K562 (cell line): Measurements from ENCODE around the gene CCDC33. TPM values are rescaled to one million over a fixed set of nuclear protein-coding genes. Genes with fewer than 3 reads are reported as not detected.

Experiments
- BRCA1 ChIP-seq, 2 experiments: fragments of 450-650 bp in 1 of 2; sonication (generic) in 1 of 2; formaldehyde crosslinking in 1 of 2; IDR thresholded peaks; 2 replicates each; pipeline versions ENCODE4 v1.5.0 to v1.6.1; 2017 to 2020; ENCODE audit warnings: mild to moderate bottlenecking in 1 of 2, missing genetic modification reagents in 1 of 2
- BRF1 ChIP-seq: IDR thresholded peaks from 3 replicates; pipeline ENCODE4 v1.6.1; 2011; ENCODE audit warnings: borderline replicate concordance, mild to moderate bottlenecking; ENCODE audit not compliant: insufficient read length; ENCODE audit errors: extremely low read depth
- GABPB1 ChIP-seq: sonication (generic); formaldehyde crosslinking; IDR thresholded peaks from 2 replicates; pipeline ENCODE4 v1.8.0; 2022; ENCODE audit warnings: mild to moderate bottlenecking, missing genetic modification reagents
- HDAC2 ChIP-seq: fragments of 450-650 bp; IDR thresholded peaks from 2 replicates; pipeline ENCODE4 v1.6.1; 2016; ENCODE audit warnings: mild to moderate bottlenecking
- HINFP ChIP-seq: fragments of 450-650 bp; conservative IDR thresholded peaks from 2 replicates; pipeline ENCODE4 v1.6.1; 2016; ENCODE audit warnings: missing genetic modification characterization, low read depth, mild to moderate bottlenecking, control low read depth, missing compliant biosample characterization
- HNRNPUL1 ChIP-seq: fragments of 200-400 bp; formaldehyde crosslinking; IDR thresholded peaks from 2 replicates; pipeline ENCODE4 v1.6.1; 2017; ENCODE audit warnings: low read length
- KLF16 ChIP-seq: IDR thresholded peaks from 2 replicates; pipeline ENCODE4 v1.6.1; 2016; ENCODE audit warnings: antibody characterized with exemption
- MGA ChIP-seq: fragments of 450-650 bp; IDR thresholded peaks from 2 replicates; pipeline ENCODE4 v1.6.1; 2016; ENCODE audit warnings: mild to moderate bottlenecking, moderate library complexity
- NCOA2 ChIP-seq, 2 experiments: fragments of 450-650 bp; IDR thresholded peaks; 2 replicates each; pipeline ENCODE4 v1.6.1; 2018; ENCODE audit warnings: mild to moderate bottlenecking in 2 of 2, moderate library complexity in 1 of 2; ENCODE audit not compliant: partially characterized antibody in 2 of 2
- NFE2 ChIP-seq: IDR thresholded peaks from 2 replicates; pipeline ENCODE4 v1.6.1; 2014; ENCODE audit warnings: antibody characterized with exemption, low read depth
- NFIX ChIP-seq: fragments of 250-450 bp; sonication (Bioruptor Pico); IDR thresholded peaks from 2 replicates; pipeline ENCODE4 v1.4.0; 2020; ENCODE audit warnings: low read depth, mild to moderate bottlenecking, moderate library complexity
- TEAD4 ChIP-seq, 2 experiments: sonication (generic) in 1 of 2; formaldehyde crosslinking in 1 of 2; IDR thresholded peaks; 2 replicates each; pipeline versions ENCODE4 v1.6.1 to v1.8.0; 2012 to 2022; ENCODE audit warnings: borderline replicate concordance in 1 of 2, inconsistent platforms in 1 of 2, low read length in 1 of 2, mild to moderate bottlenecking in 1 of 2, missing genetic modification reagents in 1 of 2
- TSC22D4 ChIP-seq: fragments of 450-650 bp; IDR thresholded peaks from 2 replicates; pipeline ENCODE4 v1.6.1; 2016; ENCODE audit warnings: missing genetic modification characterization, missing biosample characterization, control low read depth
- polyA plus RNA-seq, 8 experiments: library from polyadenylated mRNA; depleted of rRNA in 4 of 8; stranded (reverse) in 5 of 8; unstranded in 3 of 8; fragments of >200 nt; fragmentation: Nextera tagmentation in 2 of 8; fragmentation: Illumina TruSeq in 1 of 8; extraction: Ambion mirVana in 2 of 8; extraction: Trizol in 1 of 8; gene quantifications; 2 replicates each; pipeline versions ENCODE4 v1.2.1 to v1.2.3, GENCODE V29; 2011 to 2014; ENCODE audit warnings: inconsistent platforms in 1 of 8, missing spikeins in 1 of 8
- total RNA-seq, 7 experiments: library from RNA; depleted of rRNA in 6 of 7; stranded (reverse); fragments of >200 nt in 6 of 7; fragmentation: Illumina TruSeq in 2 of 7; extraction: Trizol in 2 of 7; gene quantifications; 2 replicates each; pipeline versions ENCODE4 v1.2.1 to v1.2.3, GENCODE V29; 2011 to 2021; ENCODE audit warnings: low replicate concordance in 1 of 7

CCDC33 gene
- total and polyA plus RNA-seq, 9 of the 15 experiments (the other 6 are each of a cell fraction or from before 2014, with no cell fraction given) = 0.08 to 1.1 (median 0.15) TPM; not detected in 4

GRCh38 chr15:74291101-74292071 lies 55.3 kb downstream of the CCDC33 start (continued):
- TF ChIP-seq MGA (no peak), KLF16 (peak; percentile 48; the same call in 1 of the 2 replicates), BRF1 (no peak), HDAC2 (peak; percentile 66; the same call in 1 of the 2 replicates), HNRNPUL1 (no peak), TEAD4 (IDR thresholded peaks at IDR 0.05; ENCODE audit: low read length) (peak; percentile 62; the same call in 1 of the 2 replicates), TEAD4 (CRISPR knock-in tag; IDR thresholded peaks at IDR 0.05; ENCODE audit: borderline replicate concordance) (peak; percentile 64; the same call in 1 of the 2 replicates), GABPB1 (CRISPR knock-in tag) (peak; percentile 87), NFIX (CRISPR knock-in tag) (no peak), BRCA1 (IDR thresholded peaks at IDR 0.05) (no peak), BRCA1 (CRISPR knock-in tag; IDR thresholded peaks at IDR 0.05) (no peak), NFE2 (peak; percentile 73), NCOA2 (IDR thresholded peaks at IDR 0.05; ENCODE audit: partially characterized antibody in 2 of 2) (no peak), HINFP (tag) (no peak), TSC22D4 (no peak)
